Fibroblast of lung (primary cell): Measurements from ENCODE around the gene STPG3. TPM values are rescaled to one million over a fixed set of nuclear protein-coding genes. Genes with fewer than 3 reads are reported as not detected.

Experiments used
- DNase-seq, 2 donors: peaks; one replicate each; pipeline versions ENCODE4 v3.0.0 to v3.0.0-alpha.2; 2010; ENCODE audit warnings: low read depth in 2 of 2
- H2AFZ ChIP-seq: 2 replicates; pipeline ENCODE4 v1.5.1; 2012; ENCODE audit warnings: low read length, control low read depth, inconsistent platforms
- H3K27ac ChIP-seq: 2 replicates; pipeline ENCODE4 v1.5.1; 2011; ENCODE audit warnings: low read length, control low read depth; ENCODE audit not compliant: insufficient read depth
- H3K27me3 ChIP-seq: 2 replicates; pipeline ENCODE4 v1.5.1; 2011; ENCODE audit warnings: mild to moderate bottlenecking, low read length; ENCODE audit not compliant: control insufficient read depth, insufficient read depth
- H3K36me3 ChIP-seq: 2 replicates; pipeline ENCODE4 v1.5.1; 2011; ENCODE audit warnings: low read length; ENCODE audit not compliant: control insufficient read depth, insufficient read depth
- H3K4me1 ChIP-seq: 2 replicates; pipeline ENCODE4 v1.5.1; 2011; ENCODE audit warnings: low read length; ENCODE audit not compliant: control insufficient read depth, insufficient read depth; ENCODE audit errors: extremely low read depth
- H3K4me2 ChIP-seq: 2 replicates; pipeline ENCODE4 v1.5.1; 2011; ENCODE audit warnings: low read length, control low read depth; ENCODE audit not compliant: insufficient read depth; ENCODE audit errors: extremely low read depth
- H3K4me3 ChIP-seq, 4 experiments: fragments of 200-600 bp in 1 of 4; sonication (generic) in 1 of 4; replicated peaks in 1 of 4; 2 replicates each; pipeline ENCODE4 v1.5.1; 2011 to 2016; ENCODE audit warnings: low read length in 4 of 4, low read depth in 3 of 4, mild to moderate bottlenecking in 3 of 4, control low read depth in 2 of 4, inconsistent platforms in 1 of 4, mixed read lengths in 1 of 4; ENCODE audit not compliant: insufficient read depth in 1 of 4; ENCODE audit errors: control extremely low read depth in 1 of 4
- H3K79me2 ChIP-seq: 2 replicates; pipeline ENCODE4 v1.5.1; 2012; ENCODE audit warnings: mild to moderate bottlenecking, low read length, inconsistent platforms; ENCODE audit not compliant: control insufficient read depth, insufficient read depth
- H3K9ac ChIP-seq: 2 replicates; pipeline ENCODE4 v1.5.1; 2011; ENCODE audit warnings: mild to moderate bottlenecking, low read length, control low read depth; ENCODE audit not compliant: insufficient read depth
- H3K9me3 ChIP-seq: 2 replicates; pipeline ENCODE4 v1.5.1; 2012; ENCODE audit warnings: low read depth, low read length; ENCODE audit not compliant: control insufficient read depth, insufficient read depth
- H4K20me1 ChIP-seq: 2 replicates; pipeline ENCODE4 v1.5.1; 2011; ENCODE audit warnings: low read length; ENCODE audit not compliant: control insufficient read depth, insufficient read depth; ENCODE audit errors: extremely low read depth
- CTCF ChIP-seq, 2 donors: IDR thresholded peaks in 1 of 2; conservative IDR thresholded peaks in 1 of 2; 1 replicate in 1 of 2; 2 replicates in 1 of 2; pipeline ENCODE4 v1.5.1; 2011 to 2012; ENCODE audit warnings: low read length in 2 of 2, control low read depth in 1 of 2, inconsistent platforms in 1 of 2, low read depth in 1 of 2, mild to moderate bottlenecking in 1 of 2
- EZH2 ChIP-seq: IDR thresholded peaks from 2 replicates; pipeline ENCODE4 v1.5.1; 2012; ENCODE audit warnings: low read length, control low read depth, mild to moderate bottlenecking; ENCODE audit errors: missing control alignments
- polyA plus RNA-seq, 2 donors: library from polyadenylated mRNA; depleted of rRNA in 1 of 2; stranded (reverse) in 1 of 2; unstranded in 1 of 2; fragments of >200 nt; gene quantifications; 2 replicates each; pipeline ENCODE4 v1.2.1, GENCODE V29; 2011 to 2012; ENCODE audit warnings: missing spikeins in 1 of 2
- total RNA-seq: library from RNA; depleted of rRNA; stranded (reverse); fragments of >200 nt; gene quantifications from 2 replicates; pipeline ENCODE4 v1.2.1, GENCODE V29; 2014

The STPG3 gene
- total and polyA plus RNA-seq, 2 donors (not counting 1 experiment from before 2014, with no cell fraction given) = not detected

GRCh38 chr9:137277329-137278041 is 26.4 kb downstream of the STPG3 start, which contains the start of gene TOR4A:
TOR4A (plus strand) TSS chr9:137277726; CDS start chr9:137278690, 964 bp downstream.
- Histone ChIP-seq H3K4me1 (peaks cover 10% of the 10 kb centered on the region), H4K20me1 (no peaks in the 10 kb centered on the region), H3K36me3 (peaks cover 23% of the 10 kb centered on the region), H3K9me3 (no peaks in the 10 kb centered on the region), H3K79me2 (peaks cover 26% of the 10 kb centered on the region), H3K27ac (peak within 1 kb of the TSS; percentile 82), H3K4me3 (peak within 1 kb of the TSS; percentile 67 to 86 (median 73)), H3K27me3 (no peaks in the 10 kb centered on the region), H3K4me2 (peak within 1 kb of the TSS; percentile 81), H2AFZ (no peak within 1 kb of the TSS), H3K9ac (peak within 1 kb of the TSS; percentile 59)
- DNase-seq = peak; percentile 87
- TF ChIP-seq CTCF (conservative IDR thresholded peaks at IDR 0.05 in 1 of 2, IDR thresholded peaks at IDR 0.05 in 1 of 2; ENCODE audit: low read depth in 1 of 2, low read length in 2 of 2) = peak in 1 of 2 donors; percentile 6
- TF ChIP-seq EZH2 = no peak

DNA sequence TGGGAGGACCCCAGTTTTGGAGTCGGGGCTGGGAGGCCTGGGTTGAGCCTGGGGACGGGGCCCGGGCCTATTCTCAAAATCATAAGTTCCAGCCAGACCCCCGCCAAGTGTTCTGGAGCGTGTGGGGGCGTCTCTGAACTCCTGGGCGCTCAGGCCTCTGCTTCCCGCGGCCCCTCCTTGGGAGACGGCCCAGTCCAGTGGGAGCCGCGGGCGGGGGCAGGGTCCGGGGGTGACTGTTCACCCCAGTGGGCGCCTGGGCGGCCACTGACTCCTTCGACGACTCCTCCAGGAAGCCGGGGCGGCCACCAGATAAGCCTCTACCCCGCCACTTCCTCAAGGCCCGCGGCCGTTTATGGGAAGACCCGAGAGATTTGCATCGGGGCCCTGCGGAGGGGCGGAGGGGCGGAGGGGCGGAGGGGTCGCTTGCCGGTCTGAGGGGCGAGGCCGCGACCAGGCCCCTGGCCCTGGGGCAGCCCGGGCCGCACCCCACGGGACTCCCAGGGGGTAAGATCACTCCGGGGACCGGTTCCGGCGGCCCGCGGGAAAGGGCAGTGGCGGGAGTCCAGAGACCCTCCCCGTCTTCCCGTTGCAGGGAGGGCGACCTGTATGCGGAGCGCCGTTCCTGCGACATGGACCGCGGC is 27.1 kb downstream of the STPG3 start:
- H3K4me3 ChIP-seq = peak overlapping the region; percentile 67 to 86 (median 73)
- H3K9me3 ChIP-seq = no peaks in the 10 kb centered on the region
- H3K79me2 ChIP-seq = peaks cover 26% of the 10 kb centered on the region
- peak in 1 of 2 donors; percentile 36 for DNase-seq
- H3K9ac ChIP-seq = peak overlapping the region; percentile 59
- no peak overlapping the region for H2AFZ ChIP-seq
- H3K36me3 ChIP-seq = peaks cover 20% of the 10 kb centered on the region
- H3K4me1 ChIP-seq = peaks cover 10% of the 10 kb centered on the region
- H3K27me3 ChIP-seq = no peaks in the 10 kb centered on the region
- no peaks in the 10 kb centered on the region for H4K20me1 ChIP-seq
- TF ChIP-seq CTCF (conservative IDR thresholded peaks at IDR 0.05 in 1 of 2, IDR thresholded peaks at IDR 0.05 in 1 of 2; ENCODE audit: low read depth in 1 of 2, low read length in 2 of 2) (no peak), EZH2 (no peak)
- H3K27ac ChIP-seq = peak overlapping the region; percentile 73
- peak overlapping the region; percentile 81 for H3K4me2 ChIP-seq
